Mammary epithelial cell (primary cell): ENCODE results near the gene B3GALT6.

Source experiments
- CTCF ChIP-seq, 2 donors: IDR thresholded peaks in 1 of 2; conservative IDR thresholded peaks in 1 of 2; 2 replicates each; pipeline ENCODE4 v1.5.1; 2011 to 2012; ENCODE audit warnings: inconsistent platforms in 2 of 2, low read length in 2 of 2, mild to moderate bottlenecking in 2 of 2, control low read depth in 1 of 2, low read depth in 1 of 2; ENCODE audit not compliant: insufficient read depth in 1 of 2; ENCODE audit errors: extremely low read depth in 1 of 2
- EZH2 ChIP-seq: IDR thresholded peaks from 2 replicates; pipeline ENCODE4 v1.6.1; 2012; ENCODE audit warnings: low read length, inconsistent platforms, borderline replicate concordance

- TF ChIP-seq CTCF (conservative IDR thresholded peaks at IDR 0.05 in 1 of 2, IDR thresholded peaks at IDR 0.05 in 1 of 2; ENCODE audit: extremely low read depth in 1 of 2, insufficient read depth in 1 of 2, low read depth in 1 of 2, low read length in 2 of 2) = no peak
- TF ChIP-seq EZH2 = no peak
Observed at GRCh38 chr1:1198423-1199140, 33.5 kb upstream of the B3GALT6 start.
